ENCODE measurements around the gene UBN2. TPM values are rescaled to one million over a fixed set of nuclear protein-coding genes. Genes with fewer than 3 reads are reported as not detected.

UBN2 gene
- total RNA-seq, 4 donors from 2014 or later, result 9.1 to 18.5 (median 12.5) TPM

DNA sequence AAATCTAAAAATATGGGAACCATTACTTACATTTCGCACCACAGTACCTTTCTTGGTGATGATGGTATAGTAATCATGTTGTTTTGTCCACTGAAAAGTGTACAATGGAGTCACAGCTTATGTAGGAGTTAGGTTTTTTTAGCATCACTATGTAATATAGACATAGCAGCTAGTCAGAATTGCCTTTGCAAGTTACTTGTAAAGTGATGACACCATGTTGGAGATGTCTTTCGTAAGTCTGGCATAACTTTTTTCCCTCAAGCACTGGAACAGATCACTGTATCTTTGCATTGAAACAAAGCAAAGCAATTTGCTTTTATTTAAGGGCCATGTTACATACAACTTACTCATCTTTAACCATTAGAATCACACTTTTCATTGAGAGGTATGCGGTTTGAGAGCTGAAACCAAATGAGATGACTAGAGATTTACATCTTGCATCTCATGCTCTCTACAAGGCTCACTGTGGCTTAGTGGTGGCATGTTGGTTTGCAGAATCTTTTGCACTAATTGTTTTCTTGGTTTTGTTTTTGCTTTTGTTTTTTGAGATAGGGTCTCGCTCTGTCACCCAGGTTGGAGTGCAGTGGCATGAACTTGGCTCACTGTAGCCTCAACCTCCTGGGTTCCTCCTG, 18.3 kb downstream of the UBN2 start:
- 94 to 96% methylated on average over 3 to 4 of the region's 4 CpGs for WGBS, 2 donors (ENCODE audit: low coverage in 1 of 2)
- ATAC-seq, result no peak
- peaks cover 0 to 87% of the 10 kb centered on the region in 2 donors for H3K36me3 ChIP-seq
- no peaks in the 10 kb centered on the region for H3K9me3 ChIP-seq
- H3K4me1 ChIP-seq, result peaks cover 0 to 21% (median 0%) of the 10 kb centered on the region in 3 donors
- TF ChIP-seq, protein P1, sequence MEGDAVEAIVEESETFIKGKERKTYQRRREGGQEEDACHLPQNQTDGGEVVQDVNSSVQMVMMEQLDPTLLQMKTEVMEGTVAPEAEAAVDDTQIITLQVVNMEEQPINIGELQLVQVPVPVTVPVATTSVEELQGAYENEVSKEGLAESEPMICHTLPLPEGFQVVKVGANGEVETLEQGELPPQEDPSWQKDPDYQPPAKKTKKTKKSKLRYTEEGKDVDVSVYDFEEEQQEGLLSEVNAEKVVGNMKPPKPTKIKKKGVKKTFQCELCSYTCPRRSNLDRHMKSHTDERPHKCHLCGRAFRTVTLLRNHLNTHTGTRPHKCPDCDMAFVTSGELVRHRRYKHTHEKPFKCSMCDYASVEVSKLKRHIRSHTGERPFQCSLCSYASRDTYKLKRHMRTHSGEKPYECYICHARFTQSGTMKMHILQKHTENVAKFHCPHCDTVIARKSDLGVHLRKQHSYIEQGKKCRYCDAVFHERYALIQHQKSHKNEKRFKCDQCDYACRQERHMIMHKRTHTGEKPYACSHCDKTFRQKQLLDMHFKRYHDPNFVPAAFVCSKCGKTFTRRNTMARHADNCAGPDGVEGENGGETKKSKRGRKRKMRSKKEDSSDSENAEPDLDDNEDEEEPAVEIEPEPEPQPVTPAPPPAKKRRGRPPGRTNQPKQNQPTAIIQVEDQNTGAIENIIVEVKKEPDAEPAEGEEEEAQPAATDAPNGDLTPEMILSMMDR (IDR thresholded peaks at IDR 0.05), result no peak
- TF ChIP-seq EP300 (IDR thresholded peaks at IDR 0.05), result no peak
- H3K27ac ChIP-seq, result no peak overlapping the region
- no peaks in the 10 kb centered on the region for H3K27me3 ChIP-seq
- no peak overlapping the region for H3K4me3 ChIP-seq

DNA sequence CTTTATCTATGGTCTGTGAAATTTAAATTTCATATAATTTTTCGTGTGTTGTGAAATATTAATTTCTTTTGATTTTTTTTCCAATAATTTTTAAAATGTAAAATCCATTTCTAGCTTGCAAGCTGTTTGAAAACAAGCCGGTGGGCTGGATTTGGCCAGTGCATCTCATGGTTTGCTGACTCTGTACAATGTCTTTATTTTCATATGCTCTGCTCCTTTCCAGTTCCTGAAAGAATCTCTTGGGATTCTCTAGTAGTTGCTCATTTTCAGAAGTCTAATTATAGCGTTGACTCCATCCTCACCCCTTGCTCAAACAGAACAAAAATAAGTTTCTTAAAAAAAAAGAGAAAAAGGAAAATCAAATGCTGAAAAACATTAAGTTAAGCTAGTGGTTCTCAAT, 21.4 kb downstream of the UBN2 start:
- H3K27ac ChIP-seq, result no peak overlapping the region
- H3K36me3 ChIP-seq, result peaks cover 0 to 72% of the 10 kb centered on the region in 2 donors
- H3K4me1 ChIP-seq, result peaks cover 0 to 23% (median 0%) of the 10 kb centered on the region in 3 donors
- H3K4me3 ChIP-seq, result no peak overlapping the region
- no peaks in the 10 kb centered on the region for H3K27me3 ChIP-seq
- no peak for ATAC-seq
- H3K9me3 ChIP-seq, result no peaks in the 10 kb centered on the region
- TF ChIP-seq POLR2A (IDR thresholded peaks at IDR 0.05) (no peak), POLR2AphosphoS5 (IDR thresholded peaks at IDR 0.05) (no peak), EP300 (IDR thresholded peaks at IDR 0.05) (no peak)
- TF ChIP-seq, protein P1 (IDR thresholded peaks at IDR 0.05), result no peak
- WGBS, 2 donors (ENCODE audit: low coverage in 1 of 2), result 75 to 90% methylated on average over 3 of the region's 3 CpGs

- H3K4me1 ChIP-seq, result peaks cover 0 to 20% (median 0%) of the 10 kb centered on the region in 3 donors
- H3K27ac ChIP-seq, result no peak overlapping the region
- WGBS, 2 donors (ENCODE audit: low coverage in 1 of 2), result 87 to 97% methylated on average over 4 to 6 of the region's 6 CpGs
- H3K36me3 ChIP-seq, result peaks cover 4 to 81% of the 10 kb centered on the region in 2 donors
- ATAC-seq, result no peak
- no peaks in the 10 kb centered on the region for H3K9me3 ChIP-seq
- no peak for TF ChIP-seq POLR2A (IDR thresholded peaks at IDR 0.05)
- no peak for TF ChIP-seq POLR2AphosphoS5 (IDR thresholded peaks at IDR 0.05)
- TF ChIP-seq, protein P1 (IDR thresholded peaks at IDR 0.05), result no peak
- no peak overlapping the region for H3K4me3 ChIP-seq
- no peaks in the 10 kb centered on the region for H3K27me3 ChIP-seq
Observed at GRCh38 chr7:139254281-139254680, 23.2 kb downstream of the UBN2 start.

- peaks cover 0 to 20% (median 0%) of the 10 kb centered on the region in 3 donors for H3K4me1 ChIP-seq
- no peaks in the 10 kb centered on the region for H3K27me3 ChIP-seq
- peaks cover 4 to 81% of the 10 kb centered on the region in 2 donors for H3K36me3 ChIP-seq
- WGBS, 2 donors (ENCODE audit: low coverage in 1 of 2), result 89 to 95% methylated on average over 4 of the region's 4 CpGs
- no peak for ATAC-seq
- H3K9me3 ChIP-seq, result no peaks in the 10 kb centered on the region
- H3K27ac ChIP-seq, result no peak overlapping the region
- TF ChIP-seq EP300 (IDR thresholded peaks at IDR 0.05), result no peak
- TF ChIP-seq POLR2AphosphoS5 (IDR thresholded peaks at IDR 0.05), result no peak
- TF ChIP-seq, protein P1 (IDR thresholded peaks at IDR 0.05), result no peak
- no peak for TF ChIP-seq POLR2A (IDR thresholded peaks at IDR 0.05)
- H3K4me3 ChIP-seq, result no peak overlapping the region
Observed at GRCh38 chr7:139254728-139255127, 23.7 kb downstream of the UBN2 start.

GRCh38 chr7:139255290-139255689, 24.3 kb downstream of the UBN2 start:
- WGBS, 2 donors (ENCODE audit: low coverage in 1 of 2), result 60 to 64% methylated on average over 4 of the region's 4 CpGs
- ATAC-seq, result no peak

More at GRCh38 chr7:139255290-139255689, 24.3 kb downstream of the UBN2 start:
- no peaks in the 10 kb centered on the region for H3K27me3 ChIP-seq
- H3K4me1 ChIP-seq, result peaks cover 0 to 20% (median 0%) of the 10 kb centered on the region in 3 donors
- H3K27ac ChIP-seq, result no peak overlapping the region
- TF ChIP-seq POLR2A (IDR thresholded peaks at IDR 0.05) (no peak), EP300 (IDR thresholded peaks at IDR 0.05) (no peak), POLR2AphosphoS5 (IDR thresholded peaks at IDR 0.05) (no peak)
- TF ChIP-seq, protein P1 (IDR thresholded peaks at IDR 0.05), result no peak
- no peak overlapping the region for H3K4me3 ChIP-seq
- H3K9me3 ChIP-seq, result no peaks in the 10 kb centered on the region
- H3K36me3 ChIP-seq, result peaks cover 4 to 81% of the 10 kb centered on the region in 2 donors
